ENCODE data around the gene ENDOV.

DNA sequence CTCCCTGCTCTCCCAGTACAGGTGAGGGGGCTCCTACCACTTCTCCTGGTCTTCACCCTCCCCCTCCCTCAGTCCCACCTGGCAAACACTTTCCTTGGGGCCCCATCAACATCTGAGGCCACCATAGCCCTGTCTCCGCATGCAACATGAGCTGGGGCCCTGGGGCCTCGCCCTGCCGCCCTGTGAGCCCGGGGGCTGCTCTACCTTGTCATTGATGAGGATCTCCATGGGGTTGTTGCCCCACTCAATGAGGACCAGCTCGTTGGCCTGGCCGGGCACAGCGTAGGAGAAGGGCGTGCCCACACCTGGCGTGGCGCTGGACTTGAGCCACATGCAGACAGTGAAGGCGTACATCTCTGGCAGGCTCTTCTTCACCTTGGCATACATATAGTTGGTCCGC is 58.0 kb downstream of the ENDOV start:
- TF ChIP-seq CTCF (IDR thresholded peaks at IDR 0.05) = no peak
- TF ChIP-seq POLR2A (IDR thresholded peaks at IDR 0.05) = no peak
